Measurements from ENCODE around the gene BROX. TPM values are rescaled to one million over a fixed set of nuclear protein-coding genes. Genes with fewer than 3 reads are reported as not detected.

BROX gene
- total and polyA plus RNA-seq, 7 donors: 22.0 to 61.7 (median 38.2) TPM

DNA sequence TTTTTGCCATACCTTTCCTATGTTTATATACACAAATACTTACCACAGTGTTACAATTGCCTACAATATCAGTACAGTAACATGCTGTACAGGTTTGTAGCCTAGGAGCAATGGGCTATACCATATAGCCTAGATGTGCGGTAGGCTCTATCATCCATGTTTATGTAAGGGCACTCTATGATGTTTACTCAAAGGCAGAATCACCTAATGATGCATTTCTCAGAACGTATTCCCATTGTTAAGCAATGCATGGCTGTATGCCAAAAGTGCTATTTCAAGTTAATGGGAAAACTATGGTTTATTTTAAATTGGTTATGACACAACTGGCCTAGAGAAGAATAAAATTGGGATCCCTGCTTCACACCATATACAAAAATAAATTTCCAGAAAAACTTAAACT, 65.6 kb downstream of the BROX start:
- no peaks in the 10 kb centered on the region for H3K36me3 ChIP-seq
- intact Hi-C loops (cut with DNase I): no loop called here
- no peaks in the 10 kb centered on the region for H3K9me3 ChIP-seq
- H3K4me3 ChIP-seq: no peak overlapping the region
- DNase-seq: no peak
- 25 to 59% methylated on average over 2 of the region's 2 CpGs for WGBS, 2 donors
- H3K4me1 ChIP-seq: peaks cover 0 to 12% (median 9%) of the 10 kb centered on the region in 4 donors
- TF ChIP-seq POLR2AphosphoS5 (IDR thresholded peaks at IDR 0.05) (peak; percentile 77 to 88 (median 82)), POLR2A (IDR thresholded peaks at IDR 0.05) (no peak), EP300 (IDR thresholded peaks at IDR 0.05) (peak in 3 of 4 donors; percentile 27 to 89 (median 37))
- TF ChIP-seq, protein P1, sequence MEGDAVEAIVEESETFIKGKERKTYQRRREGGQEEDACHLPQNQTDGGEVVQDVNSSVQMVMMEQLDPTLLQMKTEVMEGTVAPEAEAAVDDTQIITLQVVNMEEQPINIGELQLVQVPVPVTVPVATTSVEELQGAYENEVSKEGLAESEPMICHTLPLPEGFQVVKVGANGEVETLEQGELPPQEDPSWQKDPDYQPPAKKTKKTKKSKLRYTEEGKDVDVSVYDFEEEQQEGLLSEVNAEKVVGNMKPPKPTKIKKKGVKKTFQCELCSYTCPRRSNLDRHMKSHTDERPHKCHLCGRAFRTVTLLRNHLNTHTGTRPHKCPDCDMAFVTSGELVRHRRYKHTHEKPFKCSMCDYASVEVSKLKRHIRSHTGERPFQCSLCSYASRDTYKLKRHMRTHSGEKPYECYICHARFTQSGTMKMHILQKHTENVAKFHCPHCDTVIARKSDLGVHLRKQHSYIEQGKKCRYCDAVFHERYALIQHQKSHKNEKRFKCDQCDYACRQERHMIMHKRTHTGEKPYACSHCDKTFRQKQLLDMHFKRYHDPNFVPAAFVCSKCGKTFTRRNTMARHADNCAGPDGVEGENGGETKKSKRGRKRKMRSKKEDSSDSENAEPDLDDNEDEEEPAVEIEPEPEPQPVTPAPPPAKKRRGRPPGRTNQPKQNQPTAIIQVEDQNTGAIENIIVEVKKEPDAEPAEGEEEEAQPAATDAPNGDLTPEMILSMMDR (IDR thresholded peaks at IDR 0.05): no peak
- peak overlapping the region in 2 of 4 donors; percentile 6 to 44 for H3K27ac ChIP-seq
- no peaks in the 10 kb centered on the region for H3K27me3 ChIP-seq

DNA sequence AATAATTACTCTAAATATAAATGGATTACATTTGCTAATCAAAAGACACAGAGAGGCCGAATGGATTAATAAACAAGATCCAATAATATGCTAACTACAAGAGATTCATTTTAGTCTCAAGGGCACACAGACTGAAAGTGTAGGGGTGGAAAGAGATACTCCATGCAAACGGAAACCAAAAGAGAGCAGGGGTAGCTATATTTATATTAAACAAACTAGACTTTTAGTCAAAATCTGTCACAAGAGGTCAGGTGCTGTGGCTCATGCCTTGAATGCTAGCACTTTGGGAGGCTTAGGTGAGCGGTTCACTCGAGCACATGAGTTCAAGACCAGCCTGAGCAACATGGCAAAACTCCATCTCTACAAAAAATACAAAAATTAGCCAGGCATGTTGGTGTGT, 68.9 kb downstream of the BROX start:
- no peaks in the 10 kb centered on the region for H3K9me3 ChIP-seq
- H3K4me3 ChIP-seq: no peak overlapping the region
- H3K36me3 ChIP-seq: no peaks in the 10 kb centered on the region
- H3K27ac ChIP-seq: no peak overlapping the region
- intact Hi-C loops (cut with DNase I): no loop called here
- DNase-seq: no peak
- H3K4me1 ChIP-seq: peaks cover 0 to 20% (median 17%) of the 10 kb centered on the region in 4 donors
- TF ChIP-seq, protein P1 (IDR thresholded peaks at IDR 0.05): no peak
- no peak for TF ChIP-seq POLR2A (IDR thresholded peaks at IDR 0.05)
- TF ChIP-seq POLR2AphosphoS5 (IDR thresholded peaks at IDR 0.05): no peak
- no peak for TF ChIP-seq EP300 (IDR thresholded peaks at IDR 0.05)
- no peaks in the 10 kb centered on the region for H3K27me3 ChIP-seq
- WGBS, 2 donors: 51 to 78% methylated on average over 4 of the region's 4 CpGs

DNA sequence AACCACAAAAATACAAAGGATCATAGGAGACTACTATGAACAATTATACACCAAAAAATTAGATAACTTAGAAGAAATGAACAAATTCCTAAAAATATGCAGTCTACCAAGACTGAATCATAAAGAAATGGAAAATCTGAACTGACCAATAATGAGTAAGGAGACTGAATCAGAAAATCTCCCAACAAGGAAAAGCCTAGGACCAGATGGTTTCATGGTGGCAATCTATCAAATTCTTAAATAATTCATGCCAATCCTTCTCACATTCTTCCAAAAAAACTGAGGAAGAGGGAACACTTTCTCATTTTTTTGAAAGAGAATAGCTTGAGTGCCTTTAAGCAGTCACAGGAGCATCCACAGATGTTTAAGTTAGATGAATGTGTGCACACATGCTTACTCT, 70.7 kb downstream of the BROX start:
- DNase-seq: no peak
- no peaks in the 10 kb centered on the region for H3K27me3 ChIP-seq
- intact Hi-C loops (cut with DNase I): no loop called here
- H3K36me3 ChIP-seq: no peaks in the 10 kb centered on the region
- peaks cover 0 to 16% (median 13%) of the 10 kb centered on the region in 4 donors for H3K4me1 ChIP-seq
- H3K27ac ChIP-seq: no peak overlapping the region
- TF ChIP-seq POLR2AphosphoS5 (IDR thresholded peaks at IDR 0.05): no peak
- TF ChIP-seq, protein P1 (IDR thresholded peaks at IDR 0.05): no peak
- no peak for TF ChIP-seq POLR2A (IDR thresholded peaks at IDR 0.05)
- no peak for TF ChIP-seq EP300 (IDR thresholded peaks at IDR 0.05)
- H3K9me3 ChIP-seq: no peaks in the 10 kb centered on the region
- no peak overlapping the region for H3K4me3 ChIP-seq

DNA sequence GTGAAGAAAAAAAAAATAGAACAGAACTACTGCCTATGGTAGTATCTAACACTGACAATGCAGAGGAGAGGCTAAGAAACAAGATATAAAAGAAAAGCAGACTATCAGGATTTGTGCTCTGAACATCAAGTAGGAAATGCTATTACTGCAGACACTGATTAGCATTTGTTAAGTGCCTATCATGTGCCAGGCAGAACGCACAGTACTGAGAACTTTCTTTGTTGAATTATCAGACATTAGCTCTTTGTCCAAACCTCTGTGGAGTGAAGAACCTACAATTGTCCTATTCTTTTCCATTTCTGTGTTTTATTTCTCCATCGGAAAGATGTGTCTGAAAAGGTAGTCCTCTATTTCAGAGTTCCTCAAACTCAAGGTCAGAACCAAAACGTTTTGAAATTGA, 72.0 kb downstream of the BROX start:
- no peak overlapping the region for H3K4me3 ChIP-seq
- intact Hi-C loops (cut with DNase I): no loop called here
- H3K27ac ChIP-seq: no peak overlapping the region
- no peaks in the 10 kb centered on the region for H3K36me3 ChIP-seq
- no peak for DNase-seq
- no peaks in the 10 kb centered on the region for H3K27me3 ChIP-seq
- no peaks in the 10 kb centered on the region for H3K9me3 ChIP-seq
- no peak for TF ChIP-seq EP300 (IDR thresholded peaks at IDR 0.05)
- TF ChIP-seq POLR2A (IDR thresholded peaks at IDR 0.05): no peak
- TF ChIP-seq POLR2AphosphoS5 (IDR thresholded peaks at IDR 0.05): no peak
- TF ChIP-seq, protein P1 (IDR thresholded peaks at IDR 0.05): no peak
- 24 to 51% methylated on average over 3 of the region's 3 CpGs for WGBS, 2 donors
- peaks cover 0 to 14% (median 11%) of the 10 kb centered on the region in 4 donors for H3K4me1 ChIP-seq

Other genes with a start within 250 kb of the BROX start
- not detected for gene HHIPL2, start 164.5 kb upstream of the BROX start, total RNA-seq
- under 1 TPM in 1 of 3 donors, not detected in 2; 0.13 TPM for gene HHIPL2, start 164.5 kb upstream of the BROX start, polyA plus RNA-seq
- gene TAF1A, start 122.6 kb upstream of the BROX start, total RNA-seq: 1 to 10 TPM; 2.3 to 7.2 (median 4.8) TPM
- gene TAF1A, start 122.6 kb upstream of the BROX start, polyA plus RNA-seq: 1 to 10 TPM in 2 of 3 donors, under 1 TPM in 1; 0.92 to 3.3 (median 1.2) TPM
- gene MIA3, start 94.5 kb upstream of the BROX start, total RNA-seq: 10 to 100 TPM; 27.4 to 36.4 (median 31.7) TPM
- gene MIA3, start 94.5 kb upstream of the BROX start, polyA plus RNA-seq: 10 to 100 TPM in 1 of 3 donors, 1 to 10 TPM in 2; 5.4 to 27.9 (median 5.8) TPM
- gene AIDA, start 73 bp upstream of the BROX start, total RNA-seq: 100 to 1,000 TPM in 1 of 4 donors, 10 to 100 TPM in 3; 71.5 to 104 (median 88.2) TPM
- gene AIDA, start 73 bp upstream of the BROX start, polyA plus RNA-seq: 10 to 100 TPM; 34.9 to 48.6 (median 48.3) TPM
- gene FAM177B, start 24.6 kb downstream of the BROX start, total RNA-seq: 1 to 10 TPM in 1 of 4 donors, under 1 TPM in 2, not detected in 1; 0.36 to 4.7 (median 0.54) TPM
- 10 to 100 TPM; 13.2 to 40.5 (median 28.2) TPM for gene FAM177B, start 24.6 kb downstream of the BROX start, polyA plus RNA-seq
- 10 to 100 TPM; 17.1 to 31.3 (median 23.5) TPM for gene DISP1, start 102.5 kb downstream of the BROX start, total RNA-seq
- gene DISP1, start 102.5 kb downstream of the BROX start, polyA plus RNA-seq: 1 to 10 TPM in 1 of 3 donors, under 1 TPM in 2; 0.46 to 3.8 (median 0.60) TPM

Data from sigmoid colon (tissue), 7 donors.